Activated CD4-positive, alpha-beta T cell treated with anti-CD3 and anti-CD28 coated beads, Interleukin-10, Interleukin-2, amounts not matched to agents 100 ng/mL and 50 ng/mL, durations not matched to agents 16 hours and 8 hours (primary cell): ENCODE measurements around the gene DACT2.

Experiments used
- DNase-seq: peaks from one replicate; pipeline ENCODE4 v3.0.0-alpha.2; 2020

The DACT2 gene

DNA sequence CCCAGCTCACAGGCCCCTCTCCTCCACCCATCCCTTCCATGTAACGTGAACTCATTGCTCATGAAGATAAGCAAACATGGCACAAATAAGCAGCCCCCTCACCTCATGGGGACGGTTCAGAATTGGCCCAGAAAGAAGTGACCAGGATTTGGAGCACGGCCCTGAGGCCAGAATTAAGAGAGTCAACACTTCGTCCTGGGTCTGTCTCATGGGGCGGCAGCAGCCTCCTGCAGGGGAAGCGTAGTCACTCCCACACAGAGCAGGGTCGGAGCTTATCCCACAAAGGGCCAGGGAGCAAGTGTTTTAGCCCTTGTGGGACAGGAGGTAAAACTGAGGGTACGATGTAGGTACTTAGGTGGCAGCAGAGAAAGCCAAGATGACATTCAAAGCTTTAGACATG, 28.6 kb upstream of the DACT2 start:
- DNase-seq = no peak

DNA sequence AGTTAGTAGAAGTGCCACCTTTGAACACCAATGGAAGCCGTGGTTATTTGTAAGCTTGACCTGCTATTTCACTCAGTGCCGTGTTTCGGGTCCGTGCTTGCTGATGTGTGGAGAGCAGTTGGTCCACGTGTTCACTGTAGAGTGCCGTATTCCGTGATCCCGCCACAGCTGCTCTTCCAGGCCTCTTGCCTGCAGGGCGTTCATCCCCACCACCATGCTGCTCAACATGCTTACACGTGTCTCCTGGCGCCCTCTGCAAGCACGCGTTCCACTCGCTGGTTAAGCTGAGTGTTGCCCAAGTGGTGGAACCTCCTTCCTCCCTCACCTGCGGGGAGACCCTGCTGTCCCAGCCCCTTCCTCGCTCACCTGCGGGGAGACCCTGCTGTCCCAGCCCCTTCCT, 28.0 kb upstream of the DACT2 start:
- no peak for DNase-seq

DNA sequence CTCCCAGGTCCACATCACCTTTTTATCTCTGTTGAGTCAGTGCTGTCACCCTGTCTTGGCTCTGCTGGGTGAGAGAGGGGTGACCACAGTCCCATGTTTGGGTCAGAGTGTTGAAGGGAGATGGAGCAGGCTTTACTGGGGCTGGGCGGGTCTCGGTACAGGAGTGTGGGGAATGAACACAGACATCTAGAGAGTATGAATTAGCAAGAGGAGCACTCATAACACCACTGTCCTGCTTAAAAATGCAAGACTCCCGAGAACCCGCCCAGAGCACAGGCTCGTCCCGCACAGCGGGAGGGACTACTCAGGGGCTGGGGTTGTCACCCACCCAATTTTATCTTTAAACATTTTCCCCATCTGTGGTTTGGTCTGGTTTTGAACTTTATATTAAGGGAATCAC, 27.5 kb upstream of the DACT2 start:
- no peak for DNase-seq

DNA sequence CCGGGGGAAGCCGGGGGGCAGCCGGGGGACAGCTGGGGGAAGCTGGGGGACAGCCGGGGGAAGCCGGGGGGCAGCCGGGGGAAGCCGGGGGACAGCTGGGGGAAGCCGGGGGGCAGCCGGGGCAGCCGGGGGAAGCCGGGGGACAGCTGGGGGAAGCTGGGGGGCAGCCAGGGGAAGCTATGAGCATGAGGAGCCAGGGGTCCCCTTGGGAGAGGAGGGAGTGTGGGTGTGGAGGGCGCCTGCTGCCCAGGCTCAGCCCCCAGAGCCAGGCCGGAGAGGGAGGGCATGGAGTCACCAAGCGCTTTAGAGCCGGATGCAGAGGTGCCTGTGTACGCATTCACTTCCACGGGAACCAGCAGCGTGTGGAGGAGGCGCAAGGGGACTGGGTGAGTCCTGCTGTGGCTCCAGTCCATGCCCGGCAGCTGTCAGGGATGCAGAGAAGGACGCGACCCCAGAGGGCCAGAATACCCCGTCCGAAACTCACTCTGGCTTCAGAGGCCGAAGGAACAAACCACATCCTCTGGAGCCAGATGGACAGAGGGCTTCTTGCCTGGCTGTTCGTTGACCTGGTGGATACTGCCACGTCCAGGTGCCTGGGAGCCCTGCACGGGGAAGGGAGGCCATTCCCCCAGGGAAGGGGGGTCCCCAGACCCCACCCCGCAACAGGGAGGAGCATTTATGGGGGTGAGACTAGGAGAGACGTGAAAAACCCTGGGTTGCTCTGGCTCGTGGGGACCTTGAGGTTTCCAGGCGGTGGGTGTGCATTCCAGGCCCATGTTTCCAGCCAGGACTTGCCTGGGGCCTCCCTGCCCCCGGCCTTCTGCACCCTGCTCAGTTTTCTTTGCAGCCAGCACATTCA, 26.5 kb upstream of the DACT2 start:
- DNase-seq = no peak

DNA sequence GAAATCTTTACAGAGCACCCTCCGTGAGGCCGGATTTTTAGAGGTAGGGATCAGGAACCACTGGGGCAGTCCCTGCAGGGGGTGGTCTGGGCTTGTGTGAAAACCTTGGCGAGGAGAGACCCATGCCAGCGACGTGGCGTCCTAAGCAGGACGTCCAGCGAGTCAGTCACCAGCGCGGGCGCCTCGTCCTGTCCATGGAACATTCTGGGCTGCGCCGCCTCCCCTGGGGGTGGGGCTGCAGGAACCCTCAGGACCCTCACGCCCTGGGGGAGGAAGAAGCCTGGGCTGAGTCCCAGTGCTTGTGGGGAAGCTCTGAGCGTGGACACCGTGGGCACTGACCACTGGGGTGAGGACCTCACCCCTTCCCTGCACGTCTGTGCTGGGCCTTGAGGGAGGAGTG, 25.7 kb upstream of the DACT2 start:
- no peak for DNase-seq

DNA sequence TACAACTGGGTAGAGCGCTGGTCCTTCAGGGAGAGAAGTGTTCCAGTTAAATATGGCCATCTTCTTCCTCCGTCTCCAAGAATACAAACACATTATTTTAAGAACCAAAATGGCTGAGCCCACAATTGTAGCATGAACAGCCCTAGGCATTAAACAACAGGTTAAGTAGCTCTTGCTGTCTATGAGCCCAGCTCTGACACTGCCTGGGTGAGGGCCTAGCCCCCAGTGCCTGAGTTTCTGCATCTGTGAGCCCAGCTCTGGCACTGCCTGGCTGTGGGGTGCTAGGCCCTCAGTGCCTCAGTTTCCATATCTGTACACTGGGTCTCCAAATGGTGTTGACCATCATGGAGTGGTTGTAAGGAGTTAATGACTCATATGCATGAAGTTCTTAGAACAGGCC, 24.8 kb upstream of the DACT2 start:
- DNase-seq = no peak

DNA sequence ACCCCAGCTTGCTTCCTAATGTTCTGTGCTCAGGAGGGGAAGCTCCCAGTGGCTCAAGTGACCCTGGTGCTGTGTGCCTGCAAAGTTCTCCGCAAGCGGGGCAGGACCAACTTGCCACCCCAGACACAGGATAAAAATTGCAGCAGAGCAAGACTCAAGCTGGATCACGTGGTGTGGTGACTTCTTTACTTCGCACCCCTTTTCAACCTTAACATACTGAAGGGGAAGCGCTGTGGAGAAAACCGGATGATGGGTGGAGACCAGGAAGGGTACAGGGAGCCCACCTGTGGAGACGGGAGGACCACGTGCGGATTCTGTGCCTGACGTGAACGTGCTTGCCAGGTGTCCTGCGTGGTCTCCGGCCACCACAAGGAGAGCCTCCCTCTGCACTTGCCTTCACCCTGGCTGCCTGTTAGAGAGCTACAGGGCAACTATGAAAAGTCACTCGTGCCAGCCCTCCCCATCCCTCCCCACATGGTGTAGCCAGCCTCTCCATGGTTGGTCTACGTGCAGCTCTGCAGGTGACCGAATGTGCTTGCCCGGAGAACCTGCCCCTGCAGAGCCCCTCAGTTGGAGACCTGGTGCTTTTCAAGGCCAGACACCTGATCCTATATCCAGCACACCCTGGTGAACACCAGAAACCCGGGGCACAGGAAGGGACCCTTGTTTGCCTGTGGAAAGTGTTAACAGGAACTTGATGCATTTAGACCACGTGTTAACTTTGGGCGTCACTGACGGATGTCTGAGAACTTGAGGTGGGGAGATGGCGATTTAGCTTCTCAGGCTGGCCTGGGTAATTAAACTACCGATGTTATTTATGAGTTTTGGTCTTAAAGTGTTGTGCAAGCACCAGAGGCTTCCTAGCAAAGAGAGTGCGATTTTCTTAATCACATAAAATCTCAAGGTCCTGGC, 23.9 kb upstream of the DACT2 start:
- no peak for DNase-seq

DNA sequence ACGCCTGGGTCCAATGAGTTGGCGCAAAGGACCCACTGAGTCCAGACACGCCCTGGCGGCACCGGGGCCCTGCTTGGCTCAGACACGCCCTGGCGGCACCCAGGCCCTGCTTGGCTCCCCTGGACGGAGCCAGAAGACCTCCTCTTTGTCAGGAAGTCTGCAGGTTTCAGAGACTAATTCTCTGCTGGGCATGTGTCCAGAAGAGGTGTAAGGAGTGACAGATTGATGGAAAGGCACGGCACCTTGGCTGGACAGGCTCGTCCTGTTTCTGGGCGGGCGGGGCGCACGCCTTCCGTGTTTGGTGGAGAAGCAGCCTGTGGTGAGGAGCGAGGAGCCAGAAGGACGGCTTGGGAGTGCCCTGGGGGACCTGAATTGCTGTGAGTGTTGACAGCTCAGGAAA, 23.1 kb upstream of the DACT2 start:
- no peak for DNase-seq

DNA sequence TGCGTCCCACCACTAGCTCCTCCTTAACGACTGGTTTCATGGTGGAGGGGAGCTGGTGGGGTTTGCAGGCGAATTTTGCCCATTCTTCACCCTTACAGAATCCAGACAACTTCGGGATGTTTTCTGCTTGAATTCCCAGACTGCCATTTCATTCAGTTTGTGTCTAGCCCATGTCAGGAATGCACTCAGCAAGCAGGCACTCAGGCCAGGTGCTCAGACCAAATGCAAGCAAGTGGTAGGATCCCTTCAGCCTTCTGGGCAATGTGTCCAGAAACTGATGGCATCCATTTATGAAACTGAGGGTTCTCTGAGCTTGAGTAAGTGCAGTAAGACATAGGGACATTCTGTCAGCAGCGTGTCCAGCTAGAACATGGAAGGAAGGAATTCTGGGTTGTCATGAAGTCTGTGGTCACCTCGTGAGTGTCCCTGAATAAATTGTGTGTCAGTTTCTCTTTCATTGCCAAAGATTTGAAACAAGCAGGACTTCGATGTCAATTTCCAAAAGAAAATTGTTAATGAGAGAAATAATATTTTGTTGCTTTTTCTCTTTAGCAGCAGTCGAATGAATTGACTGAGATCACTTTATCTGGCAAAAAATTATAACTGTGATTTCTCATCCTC, 21.8 kb upstream of the DACT2 start:
- no peak for DNase-seq

DNA sequence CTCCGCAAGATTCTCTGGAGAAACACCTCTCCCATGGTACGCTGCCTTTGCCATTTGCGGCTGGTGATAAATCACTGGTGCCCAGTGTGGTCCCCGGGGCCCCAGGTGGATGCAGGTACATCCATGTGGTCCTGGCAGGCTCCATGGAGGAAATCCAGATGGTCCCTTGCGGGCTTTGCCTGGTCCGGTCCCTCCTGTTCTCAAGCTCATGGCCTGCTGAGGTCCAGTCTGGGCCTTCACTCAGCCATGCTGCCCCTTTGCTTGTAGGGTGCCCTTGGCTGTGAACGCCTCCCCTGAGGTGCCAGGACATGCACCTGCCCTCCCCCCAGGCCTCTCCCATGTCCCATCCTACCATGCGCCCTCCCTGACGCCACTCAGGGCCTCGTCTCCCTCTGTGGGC, 21.2 kb upstream of the DACT2 start:
- no peak for DNase-seq

DNA sequence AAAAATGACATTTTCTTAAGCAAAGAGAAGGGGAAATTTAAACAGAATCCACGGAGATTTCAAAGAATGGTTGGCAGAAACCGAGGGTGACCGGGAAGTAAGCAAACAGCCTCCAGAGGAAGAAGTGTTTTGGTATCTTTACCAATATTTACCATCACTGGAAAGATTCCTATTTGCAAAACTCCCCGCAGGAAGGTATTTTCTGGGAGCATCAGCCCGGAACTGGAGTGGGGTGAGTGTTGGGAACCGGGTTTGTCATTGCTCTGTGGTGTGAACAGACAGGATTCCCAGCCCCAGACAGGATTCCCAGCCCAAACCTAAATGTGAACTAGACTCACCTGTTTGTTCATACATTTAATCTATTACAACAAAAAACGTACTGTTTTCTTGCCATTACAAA, 19.2 kb upstream of the DACT2 start:
- DNase-seq = no peak

DNA sequence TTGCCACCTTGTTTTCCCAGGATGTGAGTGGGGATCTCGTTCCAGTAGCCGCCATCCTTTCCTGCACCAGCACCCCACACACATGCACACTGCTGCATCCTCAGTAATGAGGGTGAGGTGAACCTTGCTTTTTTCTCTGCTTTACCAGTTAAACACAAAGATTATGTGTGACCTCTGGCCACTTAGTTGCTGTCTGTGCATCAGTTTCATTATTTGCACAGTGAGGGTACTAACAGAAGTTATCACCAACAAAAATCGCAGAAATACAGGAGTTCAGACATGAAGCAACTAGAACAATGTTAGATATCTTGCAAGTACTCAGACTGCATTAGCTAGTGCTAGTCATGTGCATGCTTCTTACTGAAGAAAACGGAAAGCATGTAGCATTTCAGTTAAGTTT, 17.4 kb upstream of the DACT2 start:
- no peak for DNase-seq

DNA sequence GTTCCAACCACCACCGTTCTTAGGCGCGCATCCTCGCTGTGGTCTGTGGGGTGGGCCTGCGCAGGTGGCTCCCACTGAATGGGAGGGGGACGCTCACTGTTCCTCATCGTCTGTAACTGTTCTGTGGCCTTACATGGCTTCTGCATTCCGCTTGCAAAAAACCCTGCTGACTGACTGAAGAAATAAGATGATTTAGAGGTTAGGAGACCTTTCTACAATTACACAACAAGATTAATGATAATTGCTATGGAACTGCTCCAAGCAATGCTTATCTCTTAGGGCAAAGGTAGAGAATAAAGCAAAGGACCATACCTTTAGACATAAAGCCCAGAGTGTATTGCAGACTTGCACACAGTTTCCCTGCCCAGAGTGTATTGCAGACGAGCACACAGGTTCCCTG, 14.4 kb upstream of the DACT2 start:
- no peak for DNase-seq

DNA sequence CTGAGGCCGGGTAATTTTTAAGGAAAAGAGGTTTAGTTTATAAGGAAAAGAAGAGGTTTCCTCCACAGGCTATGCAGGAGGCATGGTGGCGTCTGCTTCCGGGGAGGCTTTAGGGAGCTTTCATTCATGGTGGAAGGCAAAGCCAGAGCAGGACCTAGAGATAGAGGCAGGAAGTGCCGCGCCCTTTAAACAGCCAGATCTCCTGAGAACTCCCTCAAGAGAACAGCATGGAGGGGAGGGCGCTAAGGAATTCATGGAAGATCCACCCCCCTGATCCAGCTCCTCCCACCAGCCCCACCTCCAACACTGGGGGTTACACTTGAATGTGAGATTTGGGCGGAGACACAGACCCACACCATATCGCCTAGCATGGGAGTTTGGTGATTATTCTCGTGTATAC, 13.9 kb upstream of the DACT2 start:
- no peak for DNase-seq

DNA sequence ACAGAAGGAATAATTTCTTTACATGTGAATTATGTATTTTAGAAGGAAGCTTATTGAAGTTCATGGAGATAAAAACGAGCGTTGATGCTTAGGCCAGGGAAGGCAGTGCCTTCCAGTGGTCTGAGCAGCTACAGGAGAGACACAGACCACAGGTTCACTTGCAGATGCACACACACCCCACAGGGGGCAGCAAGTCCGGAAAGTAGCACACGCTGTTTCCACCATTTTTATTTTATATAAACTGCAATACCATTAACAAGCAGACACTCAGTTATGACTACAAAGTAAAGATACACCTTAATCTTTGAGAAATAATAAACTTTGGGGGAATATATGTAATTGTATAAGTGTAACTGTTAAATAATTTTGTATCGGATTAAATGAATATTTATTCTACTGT, 13.5 kb upstream of the DACT2 start:
- no peak for DNase-seq

DNA sequence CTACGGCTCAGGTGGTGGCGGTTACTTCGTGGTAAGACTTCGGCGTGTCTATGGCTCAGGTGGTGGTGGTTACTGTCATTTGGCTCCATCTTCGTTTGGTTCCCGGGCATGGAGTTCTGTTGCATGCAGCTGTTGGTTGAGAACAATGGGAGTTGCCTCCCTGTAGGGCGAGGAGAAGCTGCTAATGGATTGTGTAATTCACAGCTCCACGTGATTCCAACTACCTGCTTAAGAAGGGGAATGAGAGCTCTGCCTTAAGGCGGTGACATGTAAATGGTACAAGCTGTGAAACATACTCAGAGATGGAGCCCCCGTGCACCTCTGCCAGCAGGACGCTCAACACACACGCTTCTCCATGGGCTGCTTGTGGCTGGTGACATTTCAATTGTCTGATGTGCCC, 12.4 kb upstream of the DACT2 start:
- DNase-seq = no peak

DNA sequence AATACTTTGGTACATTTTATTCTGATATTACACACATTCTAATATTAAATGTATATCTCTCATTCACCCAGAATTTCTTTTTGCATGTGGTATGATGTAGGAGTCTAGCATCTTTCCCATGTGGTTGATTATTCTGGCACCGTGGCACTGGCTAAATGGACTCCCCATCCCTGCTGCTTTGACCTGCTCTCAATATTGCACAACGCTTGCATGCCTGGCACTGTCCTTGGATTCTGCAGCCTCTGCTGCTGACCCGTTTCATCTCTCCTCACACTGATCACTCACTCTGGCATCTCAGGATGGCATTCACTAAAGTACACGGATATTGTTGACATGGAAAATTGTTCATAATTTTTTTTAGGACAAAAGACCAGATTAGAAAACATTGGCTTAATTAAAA, 11.5 kb upstream of the DACT2 start:
- DNase-seq = no peak

DNA sequence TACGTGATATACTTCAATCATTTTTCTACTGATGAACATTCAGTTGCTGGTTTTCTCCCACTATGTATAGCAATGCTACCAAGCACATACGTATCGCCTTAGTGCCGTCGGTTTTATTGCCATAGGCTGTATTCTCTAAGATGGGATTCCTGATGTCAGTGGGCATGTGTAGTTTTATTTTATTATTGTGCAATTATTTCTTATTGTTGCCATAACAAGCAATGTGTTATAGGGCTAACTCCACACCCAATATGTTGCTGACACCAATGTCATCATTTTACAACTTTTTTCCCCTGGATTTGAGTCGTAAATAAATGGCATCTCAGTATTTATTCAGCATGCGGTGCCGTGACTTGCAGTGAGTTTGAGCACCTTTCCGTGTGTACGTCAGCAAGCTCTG, 10.8 kb upstream of the DACT2 start:
- DNase-seq = no peak

DNA sequence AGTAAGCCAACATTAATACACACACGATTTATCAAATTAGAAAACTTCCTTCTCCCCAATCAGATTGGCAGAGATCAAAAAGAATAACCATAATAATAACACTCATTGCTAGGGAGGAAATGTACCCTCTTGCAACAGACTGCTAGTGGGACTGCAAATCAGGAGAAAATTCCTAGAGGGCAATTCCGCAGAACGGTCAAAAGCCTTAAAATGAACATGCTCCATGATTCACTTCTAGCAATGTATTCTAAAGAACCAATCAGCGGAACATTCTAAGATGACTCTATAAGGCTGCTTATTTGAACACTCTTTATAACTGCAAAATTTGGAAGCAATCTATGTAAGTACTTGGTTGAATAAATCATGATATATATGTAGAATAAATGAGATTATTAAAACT, 8.5 kb upstream of the DACT2 start:
- DNase-seq = no peak

DNA sequence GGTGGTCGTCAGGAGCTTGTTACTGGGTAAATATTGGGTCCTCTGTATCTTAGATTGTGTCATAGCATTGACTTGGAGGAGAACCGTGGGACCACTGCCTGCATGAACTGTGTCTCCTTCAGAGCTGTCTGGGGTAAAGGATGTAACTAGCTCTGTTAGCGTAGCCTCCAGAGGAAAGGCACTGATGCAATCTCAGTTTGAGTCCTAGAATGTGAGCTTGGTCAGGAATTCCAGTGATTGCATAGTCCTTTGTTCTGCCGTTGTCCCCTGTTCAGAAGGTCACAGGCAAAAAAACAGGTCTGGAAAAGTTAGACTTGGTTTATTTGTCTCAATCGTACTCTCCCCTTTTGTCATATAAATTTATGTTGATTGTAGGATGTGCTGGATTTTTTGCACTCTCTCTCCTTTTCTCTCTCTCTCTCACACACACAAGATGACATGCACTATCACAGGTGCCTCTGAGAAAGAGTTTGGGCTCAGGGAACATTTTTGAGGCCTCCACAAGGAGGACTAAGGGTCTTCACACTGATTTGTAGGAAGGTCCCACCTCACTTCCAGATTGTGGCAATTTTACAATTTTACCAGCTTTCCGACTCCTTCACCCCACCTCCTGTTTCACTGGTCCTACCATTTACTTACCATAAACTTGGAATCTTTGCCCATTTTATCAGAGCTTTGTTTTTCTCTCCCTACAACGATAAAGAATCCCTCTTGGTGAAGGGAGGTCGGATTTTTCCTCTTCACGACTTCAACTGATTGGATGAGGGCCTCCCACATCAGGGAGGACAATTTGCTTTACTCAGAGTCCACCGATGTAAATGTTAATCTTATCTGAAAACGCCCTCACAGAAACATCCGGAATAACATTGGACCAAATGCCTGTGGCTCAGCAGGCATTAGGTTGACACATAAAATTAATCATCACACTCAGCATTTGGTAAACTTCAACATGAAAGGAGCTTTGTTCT, 7.0 kb upstream of the DACT2 start:
- DNase-seq = no peak

DNA sequence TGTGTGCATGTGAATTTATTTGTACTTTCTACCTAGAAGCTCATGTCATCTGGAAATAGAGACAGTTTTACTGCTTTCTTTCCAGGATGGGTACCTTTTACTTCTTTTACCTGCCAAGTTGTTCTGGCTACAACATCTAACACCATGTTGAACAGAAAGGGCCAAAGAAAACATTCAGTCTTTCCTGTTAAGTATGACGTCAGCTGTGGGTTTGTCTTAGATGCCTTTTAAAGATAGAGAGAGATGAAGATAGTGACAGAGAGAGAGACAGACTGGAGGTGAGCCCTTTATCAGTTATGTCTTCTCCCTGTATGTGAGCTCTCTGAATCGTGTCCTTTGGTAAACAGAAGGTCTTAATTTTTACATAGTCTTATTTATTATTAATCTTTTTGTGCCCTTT, 3.4 kb upstream of the DACT2 start:
- no peak for DNase-seq

DNA sequence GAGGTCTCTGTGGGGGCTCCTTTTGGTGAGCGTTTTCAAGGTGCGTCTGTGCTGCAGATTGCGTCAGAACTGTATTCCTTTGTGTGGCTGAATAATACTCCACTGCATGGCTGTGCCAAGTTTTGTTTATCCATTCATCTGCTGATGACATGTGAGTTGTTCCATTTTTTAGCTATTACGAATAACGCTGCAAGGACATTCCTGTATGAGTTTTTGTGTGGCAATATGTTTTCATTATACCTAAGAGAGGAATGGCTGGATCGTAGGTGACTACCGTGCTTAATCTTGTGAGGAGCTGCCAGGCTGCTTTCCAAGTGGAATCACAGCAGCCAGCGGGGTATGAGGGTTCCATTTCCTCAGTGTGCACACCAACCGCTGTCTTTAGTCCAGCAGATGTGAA, 1.1 kb upstream of the DACT2 start:
- no peak for DNase-seq
